GM23338 (cell line): Measurements from ENCODE around the gene PPP2R2B. TPM values are rescaled to one million over a fixed set of nuclear protein-coding genes. Genes with fewer than 3 reads are reported as not detected.

ENCODE experiments used
- ATAC-seq: fragments of 200-7000 bp; cut with Tn5 transposase; 3 replicates; pipeline ENCODE4 v1.9.1; 2020
- DNase-seq: peaks from one replicate; pipeline ENCODE4 v3.0.0-alpha.2; 2015; ENCODE audit warnings: low spot score
- H2AFZ ChIP-seq: fragments of 200-600 bp; sonication (generic); 2 replicates; pipeline ENCODE4 v1.8.0; 2016; ENCODE audit warnings: antibody characterized with exemption, mild to moderate bottlenecking, moderate library complexity
- H3F3A ChIP-seq: fragments of 200-600 bp; sonication (generic); replicated peaks from 2 replicates; pipeline ENCODE4 v1.8.0; 2017; ENCODE audit warnings: antibody characterized with exemption, mixed run types, low read depth
- H3K27ac ChIP-seq: fragments of 200-600 bp; sonication (generic); 2 replicates; pipeline ENCODE4 v1.6.1; 2016; ENCODE audit warnings: low read depth
- H3K27me3 ChIP-seq: fragments of 200-600 bp; sonication (generic); 2 replicates; pipeline ENCODE4 v1.8.0; 2016; ENCODE audit warnings: mild to moderate bottlenecking, mixed run types, moderate library complexity; ENCODE audit not compliant: insufficient read depth
- H3K36me3 ChIP-seq: fragments of 200-600 bp; sonication (generic); 2 replicates; pipeline ENCODE4 v1.8.0; 2016; ENCODE audit warnings: mild to moderate bottlenecking; ENCODE audit not compliant: insufficient read depth
- H3K4me1 ChIP-seq: fragments of 200-600 bp; sonication (generic); 2 replicates; pipeline ENCODE4 v1.8.0; 2016; ENCODE audit warnings: mild to moderate bottlenecking, moderate library complexity; ENCODE audit not compliant: insufficient read depth
- H3K4me2 ChIP-seq: fragments of 200-600 bp; sonication (generic); 2 replicates; pipeline ENCODE4 v1.7.1; 2017; ENCODE audit warnings: mixed run types
- H3K4me3 ChIP-seq: fragments of 200-600 bp; sonication (generic); 2 replicates; pipeline ENCODE4 v1.6.1; 2016; ENCODE audit warnings: mixed run types
- H3K79me2 ChIP-seq: fragments of 200-600 bp; sonication (generic); replicated peaks from 2 replicates; pipeline ENCODE4 v1.8.0; 2017; ENCODE audit warnings: mild to moderate bottlenecking; ENCODE audit not compliant: insufficient read depth
- H3K9me2 ChIP-seq: fragments of 200-600 bp; sonication (generic); 2 replicates; pipeline ENCODE4 v1.8.0; 2017; ENCODE audit not compliant: insufficient read depth
- H4K20me1 ChIP-seq: fragments of 200-600 bp; sonication (generic); replicated peaks from 2 replicates; pipeline ENCODE4 v1.8.0; 2017; ENCODE audit warnings: mild to moderate bottlenecking; ENCODE audit not compliant: insufficient read depth
- H3K27ac Mint-ChIP-seq: 2 replicates; pipeline ENCODE4 v1.8.0; 2020; ENCODE audit warnings: inconsistent platforms, mild to moderate bottlenecking, moderate library complexity, mixed read lengths
- H3K27me3 Mint-ChIP-seq: 3 replicates; pipeline ENCODE4 v1.8.0; 2022; ENCODE audit warnings: low read depth, mild to moderate bottlenecking, moderate library complexity, mixed read lengths, inconsistent platforms; ENCODE audit not compliant: insufficient read depth, poor library complexity
- H3K36me3 Mint-ChIP-seq: 3 replicates; pipeline ENCODE4 v1.8.0; 2021; ENCODE audit warnings: low read depth, mild to moderate bottlenecking, inconsistent platforms, moderate library complexity, mixed read lengths
- H3K4me1 Mint-ChIP-seq: 3 replicates; pipeline ENCODE4 v1.8.0; 2020; ENCODE audit warnings: mild to moderate bottlenecking, inconsistent platforms, mixed read lengths
- H3K4me3 Mint-ChIP-seq: 3 replicates; pipeline ENCODE4 v1.8.0; 2021; ENCODE audit warnings: moderate library complexity, mild to moderate bottlenecking, inconsistent platforms, mixed read lengths
- H3K9me3 Mint-ChIP-seq: 3 replicates; pipeline ENCODE4 v1.8.0; 2020; ENCODE audit warnings: moderate library complexity, mild to moderate bottlenecking, inconsistent platforms, mixed read lengths
- CREB1 ChIP-seq: fragments of 250-450 bp; sonication (Bioruptor Pico); IDR thresholded peaks from 2 replicates; pipeline ENCODE4 v1.5.0; 2020; ENCODE audit warnings: low read depth, mild to moderate bottlenecking, moderate library complexity
- ETS1 ChIP-seq: IDR thresholded peaks from 2 replicates; pipeline ENCODE4 v1.6.1; 2016; ENCODE audit warnings: antibody characterized with exemption
- EZH2 ChIP-seq: fragments of 200-600 bp; sonication (generic); IDR thresholded peaks from one replicate; pipeline ENCODE4 v1.8.0; 2017; ENCODE audit warnings: antibody characterized with exemption, mild to moderate bottlenecking, low read depth; ENCODE audit not compliant: unreplicated experiment
- EZH2phosphoT487 ChIP-seq: fragments of 200-600 bp; sonication (generic); IDR thresholded peaks from one replicate; pipeline ENCODE4 v1.8.1; 2018; ENCODE audit warnings: antibody characterized with exemption; ENCODE audit not compliant: unreplicated experiment
- JUNB ChIP-seq: IDR thresholded peaks from one replicate; pipeline ENCODE4 v1.6.1; 2016; ENCODE audit warnings: antibody characterized with exemption; ENCODE audit not compliant: unreplicated experiment
- NANOG ChIP-seq: IDR thresholded peaks from 2 replicates; pipeline ENCODE4 v1.6.1; 2016; ENCODE audit warnings: antibody characterized with exemption, borderline replicate concordance
- ZNF114 ChIP-seq: fragments of 250-450 bp; sonication (Bioruptor Pico); IDR thresholded peaks from 2 replicates; pipeline ENCODE4 v1.5.0; 2020; ENCODE audit warnings: mild to moderate bottlenecking, moderate library complexity
- polyA plus RNA-seq: library from polyadenylated mRNA; unstranded; fragments of >200 nt; fragmentation: Nextera tagmentation; extraction: Ambion mirVana; gene quantifications from 2 replicates; pipeline ENCODE4 v1.2.1, GENCODE V29; 2016
- total RNA-seq: library from RNA; depleted of rRNA; stranded (reverse); fragments of >200 nt; shearing (Covaris generic); gene quantifications from 2 replicates; pipeline ENCODE4 v1.2.3, GENCODE V29; 2014
- TF ChIP-seq, protein P1 (sequence below): fragments of 250-450 bp; sonication (Bioruptor Pico); IDR thresholded peaks from 2 replicates; pipeline ENCODE4 v1.5.0; 2020; ENCODE audit warnings: mild to moderate bottlenecking, moderate library complexity
- TF ChIP-seq, protein P2 (sequence below): IDR thresholded peaks from one replicate; pipeline ENCODE4 v1.6.1; 2018; ENCODE audit warnings: antibody characterized with exemption; ENCODE audit not compliant: unreplicated experiment
- TF ChIP-seq, protein P3 (sequence below), 2 experiments: fragments of 200-600 bp in 1 of 2; sonication (generic) in 1 of 2; conservative IDR thresholded peaks; 2 replicates each; pipeline versions ENCODE4 v1.5.1 to v1.6.1; 2016 to 2017; ENCODE audit warnings: antibody characterized with exemption in 2 of 2, low read depth in 2 of 2, mild to moderate bottlenecking in 2 of 2, moderate library complexity in 1 of 2

PPP2R2B gene
- total and polyA plus RNA-seq, 2 experiments from 2014 or later: 21.3 to 33.9 TPM

DNA sequence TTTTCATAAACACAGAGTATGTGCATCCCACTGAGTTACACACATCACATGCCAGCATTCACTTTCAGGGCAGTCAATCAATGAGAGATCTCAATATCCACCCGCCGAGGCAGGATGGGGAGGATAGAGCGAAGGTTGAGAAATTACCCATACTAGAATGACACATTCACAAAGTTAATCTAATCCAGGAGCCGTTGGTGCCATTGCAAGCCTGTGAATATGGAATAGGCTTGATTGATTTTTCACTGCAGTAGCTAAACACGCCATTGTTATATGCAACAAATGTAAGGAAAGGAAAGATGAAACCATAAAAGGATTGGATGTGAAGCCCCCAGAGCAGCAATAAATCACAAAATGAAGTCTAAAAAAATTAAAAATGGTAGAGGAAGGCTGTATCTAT, 194.7 kb downstream of the PPP2R2B start (continued):
- TF ChIP-seq, protein P1, sequence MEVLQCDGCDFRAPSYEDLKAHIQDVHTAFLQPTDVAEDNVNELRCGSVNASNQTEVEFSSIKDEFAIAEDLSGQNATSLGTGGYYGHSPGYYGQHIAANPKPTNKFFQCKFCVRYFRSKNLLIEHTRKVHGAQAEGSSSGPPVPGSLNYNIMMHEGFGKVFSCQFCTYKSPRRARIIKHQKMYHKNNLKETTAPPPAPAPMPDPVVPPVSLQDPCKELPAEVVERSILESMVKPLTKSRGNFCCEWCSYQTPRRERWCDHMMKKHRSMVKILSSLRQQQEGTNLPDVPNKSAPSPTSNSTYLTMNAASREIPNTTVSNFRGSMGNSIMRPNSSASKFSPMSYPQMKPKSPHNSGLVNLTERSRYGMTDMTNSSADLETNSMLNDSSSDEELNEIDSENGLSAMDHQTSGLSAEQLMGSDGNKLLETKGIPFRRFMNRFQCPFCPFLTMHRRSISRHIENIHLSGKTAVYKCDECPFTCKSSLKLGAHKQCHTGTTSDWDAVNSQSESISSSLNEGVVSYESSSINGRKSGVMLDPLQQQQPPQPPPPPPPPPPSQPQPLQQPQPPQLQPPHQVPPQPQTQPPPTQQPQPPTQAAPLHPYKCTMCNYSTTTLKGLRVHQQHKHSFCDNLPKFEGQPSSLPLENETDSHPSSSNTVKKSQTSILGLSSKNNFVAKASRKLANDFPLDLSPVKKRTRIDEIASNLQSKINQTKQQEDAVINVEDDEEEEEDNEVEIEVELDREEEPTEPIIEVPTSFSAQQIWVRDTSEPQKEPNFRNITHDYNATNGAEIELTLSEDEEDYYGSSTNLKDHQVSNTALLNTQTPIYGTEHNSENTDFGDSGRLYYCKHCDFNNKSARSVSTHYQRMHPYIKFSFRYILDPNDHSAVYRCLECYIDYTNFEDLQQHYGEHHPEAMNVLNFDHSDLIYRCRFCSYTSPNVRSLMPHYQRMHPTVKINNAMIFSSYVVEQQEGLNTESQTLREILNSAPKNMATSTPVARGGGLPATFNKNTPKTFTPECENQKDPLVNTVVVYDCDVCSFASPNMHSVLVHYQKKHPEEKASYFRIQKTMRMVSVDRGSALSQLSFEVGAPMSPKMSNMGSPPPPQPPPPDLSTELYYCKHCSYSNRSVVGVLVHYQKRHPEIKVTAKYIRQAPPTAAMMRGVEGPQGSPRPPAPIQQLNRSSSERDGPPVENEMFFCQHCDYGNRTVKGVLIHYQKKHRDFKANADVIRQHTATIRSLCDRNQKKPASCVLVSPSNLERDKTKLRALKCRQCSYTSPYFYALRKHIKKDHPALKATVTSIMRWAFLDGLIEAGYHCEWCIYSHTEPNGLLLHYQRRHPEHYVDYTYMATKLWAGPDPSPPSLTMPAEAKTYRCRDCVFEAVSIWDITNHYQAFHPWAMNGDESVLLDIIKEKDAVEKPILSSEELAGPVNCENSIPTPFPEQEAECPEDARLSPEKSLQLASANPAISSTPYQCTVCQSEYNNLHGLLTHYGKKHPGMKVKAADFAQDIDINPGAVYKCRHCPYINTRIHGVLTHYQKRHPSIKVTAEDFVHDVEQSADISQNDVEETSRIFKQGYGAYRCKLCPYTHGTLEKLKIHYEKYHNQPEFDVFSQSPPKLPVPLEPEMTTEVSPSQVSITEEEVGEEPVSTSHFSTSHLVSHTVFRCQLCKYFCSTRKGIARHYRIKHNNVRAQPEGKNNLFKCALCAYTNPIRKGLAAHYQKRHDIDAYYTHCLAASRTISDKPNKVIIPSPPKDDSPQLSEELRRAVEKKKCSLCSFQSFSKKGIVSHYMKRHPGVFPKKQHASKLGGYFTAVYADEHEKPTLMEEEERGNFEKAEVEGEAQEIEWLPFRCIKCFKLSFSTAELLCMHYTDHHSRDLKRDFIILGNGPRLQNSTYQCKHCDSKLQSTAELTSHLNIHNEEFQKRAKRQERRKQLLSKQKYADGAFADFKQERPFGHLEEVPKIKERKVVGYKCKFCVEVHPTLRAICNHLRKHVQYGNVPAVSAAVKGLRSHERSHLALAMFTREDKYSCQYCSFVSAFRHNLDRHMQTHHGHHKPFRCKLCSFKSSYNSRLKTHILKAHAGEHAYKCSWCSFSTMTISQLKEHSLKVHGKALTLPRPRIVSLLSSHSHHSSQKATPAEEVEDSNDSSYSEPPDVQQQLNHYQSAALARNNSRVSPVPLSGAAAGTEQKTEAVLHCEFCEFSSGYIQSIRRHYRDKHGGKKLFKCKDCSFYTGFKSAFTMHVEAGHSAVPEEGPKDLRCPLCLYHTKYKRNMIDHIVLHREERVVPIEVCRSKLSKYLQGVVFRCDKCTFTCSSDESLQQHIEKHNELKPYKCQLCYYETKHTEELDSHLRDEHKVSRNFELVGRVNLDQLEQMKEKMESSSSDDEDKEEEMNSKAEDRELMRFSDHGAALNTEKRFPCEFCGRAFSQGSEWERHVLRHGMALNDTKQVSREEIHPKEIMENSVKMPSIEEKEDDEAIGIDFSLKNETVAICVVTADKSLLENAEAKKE (CRISPR knock-in tag): no peak
- TF ChIP-seq ETS1: no peak
- TF ChIP-seq EZH2: no peak

- Mint-ChIP-seq H3K4me1 (peaks cover 2% of the 10 kb centered on the region; the same call in 2 of the 3 replicates), H3K9me3 (no peaks in the 10 kb centered on the region), H3K4me3 (no peak overlapping the region), H3K27ac (no peak overlapping the region), H3K27me3 (no peaks in the 10 kb centered on the region), H3K36me3 (no peaks in the 10 kb centered on the region; the same call in 1 of the 3 replicates)
- DNase-seq (no peak), ATAC-seq (no peak)
- no peak overlapping the region for H3K27ac ChIP-seq
- no peaks in the 10 kb centered on the region for H3K79me2 ChIP-seq
- H3K4me2 ChIP-seq: no peak overlapping the region
- no peaks in the 10 kb centered on the region for H3K36me3 ChIP-seq
- H3K27me3 ChIP-seq: no peaks in the 10 kb centered on the region
- no peaks in the 10 kb centered on the region for H3K4me1 ChIP-seq
- H3K4me3 ChIP-seq: no peak overlapping the region
- no peak overlapping the region for H2AFZ ChIP-seq
- no peaks in the 10 kb centered on the region for H4K20me1 ChIP-seq
- H3F3A ChIP-seq: no peaks in the 10 kb centered on the region
- H3K9me2 ChIP-seq: no peaks in the 10 kb centered on the region
- no peak for TF ChIP-seq ZNF114 (CRISPR knock-in tag)
- TF ChIP-seq, protein P2, sequence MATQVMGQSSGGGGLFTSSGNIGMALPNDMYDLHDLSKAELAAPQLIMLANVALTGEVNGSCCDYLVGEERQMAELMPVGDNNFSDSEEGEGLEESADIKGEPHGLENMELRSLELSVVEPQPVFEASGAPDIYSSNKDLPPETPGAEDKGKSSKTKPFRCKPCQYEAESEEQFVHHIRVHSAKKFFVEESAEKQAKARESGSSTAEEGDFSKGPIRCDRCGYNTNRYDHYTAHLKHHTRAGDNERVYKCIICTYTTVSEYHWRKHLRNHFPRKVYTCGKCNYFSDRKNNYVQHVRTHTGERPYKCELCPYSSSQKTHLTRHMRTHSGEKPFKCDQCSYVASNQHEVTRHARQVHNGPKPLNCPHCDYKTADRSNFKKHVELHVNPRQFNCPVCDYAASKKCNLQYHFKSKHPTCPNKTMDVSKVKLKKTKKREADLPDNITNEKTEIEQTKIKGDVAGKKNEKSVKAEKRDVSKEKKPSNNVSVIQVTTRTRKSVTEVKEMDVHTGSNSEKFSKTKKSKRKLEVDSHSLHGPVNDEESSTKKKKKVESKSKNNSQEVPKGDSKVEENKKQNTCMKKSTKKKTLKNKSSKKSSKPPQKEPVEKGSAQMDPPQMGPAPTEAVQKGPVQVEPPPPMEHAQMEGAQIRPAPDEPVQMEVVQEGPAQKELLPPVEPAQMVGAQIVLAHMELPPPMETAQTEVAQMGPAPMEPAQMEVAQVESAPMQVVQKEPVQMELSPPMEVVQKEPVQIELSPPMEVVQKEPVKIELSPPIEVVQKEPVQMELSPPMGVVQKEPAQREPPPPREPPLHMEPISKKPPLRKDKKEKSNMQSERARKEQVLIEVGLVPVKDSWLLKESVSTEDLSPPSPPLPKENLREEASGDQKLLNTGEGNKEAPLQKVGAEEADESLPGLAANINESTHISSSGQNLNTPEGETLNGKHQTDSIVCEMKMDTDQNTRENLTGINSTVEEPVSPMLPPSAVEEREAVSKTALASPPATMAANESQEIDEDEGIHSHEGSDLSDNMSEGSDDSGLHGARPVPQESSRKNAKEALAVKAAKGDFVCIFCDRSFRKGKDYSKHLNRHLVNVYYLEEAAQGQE: no peak
- TF ChIP-seq ETS1: no peak
- TF ChIP-seq, protein P3, sequence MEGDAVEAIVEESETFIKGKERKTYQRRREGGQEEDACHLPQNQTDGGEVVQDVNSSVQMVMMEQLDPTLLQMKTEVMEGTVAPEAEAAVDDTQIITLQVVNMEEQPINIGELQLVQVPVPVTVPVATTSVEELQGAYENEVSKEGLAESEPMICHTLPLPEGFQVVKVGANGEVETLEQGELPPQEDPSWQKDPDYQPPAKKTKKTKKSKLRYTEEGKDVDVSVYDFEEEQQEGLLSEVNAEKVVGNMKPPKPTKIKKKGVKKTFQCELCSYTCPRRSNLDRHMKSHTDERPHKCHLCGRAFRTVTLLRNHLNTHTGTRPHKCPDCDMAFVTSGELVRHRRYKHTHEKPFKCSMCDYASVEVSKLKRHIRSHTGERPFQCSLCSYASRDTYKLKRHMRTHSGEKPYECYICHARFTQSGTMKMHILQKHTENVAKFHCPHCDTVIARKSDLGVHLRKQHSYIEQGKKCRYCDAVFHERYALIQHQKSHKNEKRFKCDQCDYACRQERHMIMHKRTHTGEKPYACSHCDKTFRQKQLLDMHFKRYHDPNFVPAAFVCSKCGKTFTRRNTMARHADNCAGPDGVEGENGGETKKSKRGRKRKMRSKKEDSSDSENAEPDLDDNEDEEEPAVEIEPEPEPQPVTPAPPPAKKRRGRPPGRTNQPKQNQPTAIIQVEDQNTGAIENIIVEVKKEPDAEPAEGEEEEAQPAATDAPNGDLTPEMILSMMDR (conservative IDR thresholded peaks at IDR 0.05; ENCODE audit: low read depth in 2 of 2): no peak
- TF ChIP-seq EZH2phosphoT487: no peak
- TF ChIP-seq EZH2: no peak
- TF ChIP-seq NANOG: no peak
- TF ChIP-seq CREB1 (CRISPR knock-in tag): no peak
- no peak for TF ChIP-seq JUNB
These were observed 195.5 kb downstream of the PPP2R2B start for GRCh38 chr5:146682899-146683532.
